ENCODE results near the gene SEPTIN8.

The SEPTIN8 gene

DNA sequence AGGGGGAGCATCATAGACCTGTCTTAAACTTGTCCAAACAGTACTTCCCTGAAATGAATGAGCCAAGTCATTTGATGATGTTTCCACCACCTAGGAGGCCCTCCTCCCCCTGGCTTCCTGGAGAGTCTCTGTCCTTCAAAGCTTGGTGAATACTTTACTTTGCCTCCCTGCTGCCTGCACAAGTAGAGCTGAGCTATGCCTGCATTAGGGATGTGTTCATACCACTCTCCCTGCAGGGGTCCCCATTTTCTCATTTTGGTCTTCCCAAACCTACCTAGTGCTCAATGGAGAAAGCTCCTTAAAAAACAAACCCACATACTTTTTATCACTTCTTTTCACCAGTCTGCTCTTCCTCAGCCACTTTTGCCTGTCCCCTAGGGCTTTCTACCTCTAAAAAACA is 22.1 kb downstream of the SEPTIN8 start:
- TF ChIP-seq, protein P1, sequence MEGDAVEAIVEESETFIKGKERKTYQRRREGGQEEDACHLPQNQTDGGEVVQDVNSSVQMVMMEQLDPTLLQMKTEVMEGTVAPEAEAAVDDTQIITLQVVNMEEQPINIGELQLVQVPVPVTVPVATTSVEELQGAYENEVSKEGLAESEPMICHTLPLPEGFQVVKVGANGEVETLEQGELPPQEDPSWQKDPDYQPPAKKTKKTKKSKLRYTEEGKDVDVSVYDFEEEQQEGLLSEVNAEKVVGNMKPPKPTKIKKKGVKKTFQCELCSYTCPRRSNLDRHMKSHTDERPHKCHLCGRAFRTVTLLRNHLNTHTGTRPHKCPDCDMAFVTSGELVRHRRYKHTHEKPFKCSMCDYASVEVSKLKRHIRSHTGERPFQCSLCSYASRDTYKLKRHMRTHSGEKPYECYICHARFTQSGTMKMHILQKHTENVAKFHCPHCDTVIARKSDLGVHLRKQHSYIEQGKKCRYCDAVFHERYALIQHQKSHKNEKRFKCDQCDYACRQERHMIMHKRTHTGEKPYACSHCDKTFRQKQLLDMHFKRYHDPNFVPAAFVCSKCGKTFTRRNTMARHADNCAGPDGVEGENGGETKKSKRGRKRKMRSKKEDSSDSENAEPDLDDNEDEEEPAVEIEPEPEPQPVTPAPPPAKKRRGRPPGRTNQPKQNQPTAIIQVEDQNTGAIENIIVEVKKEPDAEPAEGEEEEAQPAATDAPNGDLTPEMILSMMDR (conservative IDR thresholded peaks at IDR 0.05; ENCODE audit: control insufficient read depth, insufficient read depth, low read depth, low read length), result peak; percentile 28
- no peak overlapping the region for H3K4me3 ChIP-seq (ENCODE audit: control insufficient read depth, low read depth, low read length)
- peak; percentile 37 for DNase-seq (ENCODE audit: low read depth)

DNA sequence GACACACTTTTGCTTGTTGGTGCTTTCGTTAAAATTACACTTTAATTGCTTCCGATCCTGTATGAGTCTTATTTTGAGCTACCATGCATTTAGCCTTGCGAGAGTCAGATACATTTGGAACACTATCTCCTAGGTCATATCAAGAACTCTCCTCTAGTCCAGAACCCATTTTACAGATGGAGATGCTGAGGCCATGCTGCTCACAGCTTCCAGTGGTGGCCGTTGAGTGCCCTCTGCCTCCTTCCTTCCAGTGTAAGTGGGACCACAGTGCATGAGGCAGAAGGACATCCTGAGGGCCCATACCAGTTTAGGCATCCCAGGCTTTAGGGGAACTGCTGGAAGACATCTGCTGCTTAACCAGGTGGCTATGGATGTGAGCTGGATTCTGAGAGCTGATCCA is 22.9 kb downstream of the SEPTIN8 start:
- DNase-seq (ENCODE audit: low read depth), result no peak
- TF ChIP-seq, protein P1 (conservative IDR thresholded peaks at IDR 0.05; ENCODE audit: control insufficient read depth, insufficient read depth, low read depth, low read length), result no peak
- H3K4me3 ChIP-seq (ENCODE audit: control insufficient read depth, low read depth, low read length), result no peak overlapping the region

GRCh38 chr5:132753135-132753987 is 23.7 kb downstream of the SEPTIN8 start:
- no peak for DNase-seq (ENCODE audit: low read depth)
- TF ChIP-seq, protein P1 (conservative IDR thresholded peaks at IDR 0.05; ENCODE audit: control insufficient read depth, insufficient read depth, low read depth, low read length), result peak; percentile 3
- H3K4me3 ChIP-seq (ENCODE audit: control insufficient read depth, low read depth, low read length), result no peak overlapping the region

DNA sequence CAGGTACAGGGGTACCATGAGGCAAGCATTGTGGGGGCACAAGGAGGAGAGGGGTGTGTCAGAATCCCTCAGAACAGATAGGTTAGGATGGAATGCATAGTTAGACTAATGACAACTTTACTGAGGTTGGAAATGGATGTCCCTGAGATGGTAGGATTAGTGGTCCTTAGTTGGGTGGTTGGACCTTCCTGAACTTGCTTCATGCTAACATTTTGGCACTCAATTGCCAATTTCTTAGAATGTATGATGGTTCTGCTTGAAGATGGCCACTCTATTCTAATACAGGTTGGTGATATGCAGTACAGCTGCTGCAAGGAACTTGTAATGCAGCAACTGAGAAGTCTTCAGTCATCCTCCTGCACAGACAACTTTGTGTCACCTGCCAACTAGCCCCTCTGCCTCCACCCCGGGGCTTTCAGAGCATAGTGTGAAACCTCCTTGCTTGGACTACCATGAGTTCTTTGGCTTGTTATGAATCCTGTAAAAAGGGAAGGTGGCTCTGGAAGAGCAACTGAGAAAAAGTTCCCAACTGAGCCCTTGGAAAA is 24.4 kb downstream of the SEPTIN8 start:
- H3K4me3 ChIP-seq (ENCODE audit: control insufficient read depth, low read depth, low read length), result no peak overlapping the region
- TF ChIP-seq, protein P1 (conservative IDR thresholded peaks at IDR 0.05; ENCODE audit: control insufficient read depth, insufficient read depth, low read depth, low read length), result no peak
- DNase-seq (ENCODE audit: low read depth), result no peak

DNA sequence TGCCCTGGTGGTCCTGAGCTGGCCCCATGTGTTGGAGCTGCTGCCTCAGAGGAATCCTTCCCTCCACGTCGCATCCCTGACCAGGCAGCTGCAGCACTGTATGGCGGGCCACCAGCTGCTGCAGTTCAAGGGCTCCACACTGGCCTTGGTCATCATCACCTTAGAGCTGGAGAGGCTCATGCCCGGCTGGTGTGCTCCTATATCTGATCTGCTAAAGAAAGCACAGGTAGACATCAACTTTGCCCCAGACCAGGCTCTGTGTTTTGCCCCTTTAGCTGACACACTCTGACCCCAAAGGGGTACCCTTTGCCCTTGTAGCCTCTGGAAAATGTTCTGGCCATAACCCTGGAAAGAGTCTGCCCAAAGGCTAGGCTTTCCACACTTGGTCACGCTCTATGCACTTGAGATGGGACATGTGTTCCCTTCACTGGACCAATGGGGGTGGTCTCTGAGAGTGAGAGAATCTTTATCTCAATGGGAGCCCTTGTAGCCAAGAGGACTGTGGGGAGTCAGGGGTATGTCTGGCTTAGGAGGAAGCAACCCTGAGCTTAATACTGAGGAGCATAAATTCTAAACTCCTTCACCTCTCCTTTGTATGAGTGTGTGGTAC is 25.0 kb downstream of the SEPTIN8 start:
- no peak for DNase-seq (ENCODE audit: low read depth)
- TF ChIP-seq, protein P1 (conservative IDR thresholded peaks at IDR 0.05; ENCODE audit: control insufficient read depth, insufficient read depth, low read depth, low read length), result no peak
- H3K4me3 ChIP-seq (ENCODE audit: control insufficient read depth, low read depth, low read length), result no peak overlapping the region

DNA sequence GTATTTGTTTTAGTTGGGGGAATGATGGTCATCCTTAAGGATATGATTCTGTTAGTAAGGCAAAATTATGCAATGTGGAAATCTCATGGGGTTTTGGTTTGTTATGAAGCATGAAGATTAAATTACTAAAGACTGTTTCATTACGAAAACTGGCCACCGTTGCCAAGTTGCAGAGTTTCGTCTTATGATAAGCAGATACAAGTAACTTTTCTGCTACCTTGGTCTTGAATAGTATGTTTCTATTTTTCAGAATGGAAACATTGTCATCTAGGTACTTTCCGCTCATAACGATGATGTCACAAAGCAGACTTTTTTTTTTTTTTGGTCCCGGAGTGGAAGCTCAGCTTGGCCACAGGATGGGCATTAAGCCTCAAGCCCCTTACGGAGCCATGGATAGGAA is 25.6 kb downstream of the SEPTIN8 start:
- TF ChIP-seq, protein P1 (conservative IDR thresholded peaks at IDR 0.05; ENCODE audit: control insufficient read depth, insufficient read depth, low read depth, low read length), result no peak
- H3K4me3 ChIP-seq (ENCODE audit: control insufficient read depth, low read depth, low read length), result no peak overlapping the region
- peak; percentile 95 for DNase-seq (ENCODE audit: low read depth)
